Heart right ventricle (tissue), 16 donors: ENCODE data around the gene ASPSCR1. TPM values are rescaled to one million over a fixed set of nuclear protein-coding genes. Genes with fewer than 3 reads are reported as not detected.

ENCODE experiments used
- ATAC-seq, 8 donors: fragments of 200-7000 bp; cut with Tn5 transposase; one replicate each; pipeline ENCODE4 v1.9.1; 2020; ENCODE audit warnings: mild to moderate bottlenecking in 8 of 8, moderate library complexity in 8 of 8, moderate number of reproducible peaks in 1 of 8
- DNase-seq, 2 donors: peaks; one replicate each; pipeline ENCODE4 v3.0.0-alpha.2; 2020
- H3K27ac ChIP-seq, 10 donors: fragments of 200-600 bp; sonication (generic) in 2 of 10; one replicate each; pipeline versions ENCODE4 v1.5.0 to v1.8.0; 2020 to 2022; ENCODE audit warnings: mild to moderate bottlenecking in 3 of 10
- H3K27me3 ChIP-seq, 7 donors: fragments of 200-600 bp; one replicate each; pipeline ENCODE4 v1.8.0; 2021 to 2022; ENCODE audit warnings: mild to moderate bottlenecking in 2 of 7
- H3K36me3 ChIP-seq, 9 donors: fragments of 200-600 bp; sonication (generic) in 1 of 9; one replicate each; pipeline versions ENCODE4 v1.5.0 to v1.8.0; 2020 to 2022; ENCODE audit warnings: mild to moderate bottlenecking in 2 of 9
- H3K4me1 ChIP-seq, 9 donors: fragments of 200-600 bp; sonication (generic) in 1 of 9; one replicate each; pipeline versions ENCODE4 v1.5.0 to v1.8.0; 2020 to 2022; ENCODE audit warnings: mild to moderate bottlenecking in 4 of 9
- H3K4me3 ChIP-seq, 10 donors: fragments of 200-600 bp; sonication (generic) in 2 of 10; one replicate each; pipeline versions ENCODE4 v1.5.0 to v1.8.0; 2020 to 2022; ENCODE audit warnings: mild to moderate bottlenecking in 7 of 10, moderate library complexity in 2 of 10
- H3K9me3 ChIP-seq, 11 donors: fragments of 200-600 bp in 10 of 11; sonication (generic) in 2 of 11; one replicate each; pipeline versions ENCODE4 v1.5.0 to v1.8.0; 2013 to 2022; ENCODE audit warnings: mild to moderate bottlenecking in 2 of 11, control low read depth in 1 of 11, moderate library complexity in 1 of 11
- WGBS, 2 donors: extraction: QIAGEN DNeasy Blood & Tissue Kit; methylation state at CpG; one replicate each; pipeline ENCODE4 v1.1.7; 2013; ENCODE audit warnings: inconsistent platforms in 1 of 2; 5-methylcytosine and 5-hydroxymethylcytosine counted together
- intact Hi-C, 10 donors: fragments of 100-400 bp; cut with DNase I; formaldehyde crosslinking; loops; one replicate each; pipeline versions ENCODE4 v1.11.1 to v1.14.2; 2022
- polyA plus RNA-seq, 2 donors: library from polyadenylated mRNA; stranded (reverse); fragments of 200-250 nt; gene quantifications; one replicate each; pipeline ENCODE4 v1.2.3, GENCODE V29; 2013
- total RNA-seq, 10 donors: library from RNA; stranded (reverse); fragmentation: NEBNext Ultra II Directional in 3 of 10; extraction: Animal tissue kit (Norgen Biotek cat#: 25700) in 3 of 10; gene quantifications; one replicate each; pipeline versions ENCODE4 v1.2.1 to v1.2.4, GENCODE V29; 2021 to 2023
- TF ChIP-seq, protein P1 (sequence below), 9 donors: fragments of 200-600 bp; sonication (generic) in 2 of 9; IDR thresholded peaks; one replicate each; pipeline versions ENCODE4 v1.5.0 to v1.8.0; 2021 to 2022; ENCODE audit warnings: antibody characterized with exemption in 9 of 9, mild to moderate bottlenecking in 5 of 9, moderate library complexity in 1 of 9
- donor health status: Arrhythmogenic right ventricular cardiomyopathy.
- donor health status: ischemic (EF 13 %, LVEDD 7.1; RV severe dilation, severe dysfunction).
- donor health status: healthy with polysubstance abuse.
- donor health status: DM: no; HTN: yes; CAD: no.
- donor health status: DM: no; HTN: no; CAD: no.
- donor health status: ischemic (EF 25% LVEDD 6.9; RV normal size, moderate dysfunction).
- donor health status: ischemic (EF 25% LVEDD 5.7; RV mildly dilated, moderate dysfunction).
- donor health status: healthy.
- donor health status: DM: yes; HTN: yes; CAD: no.
- donor health status: Ischemic cardiomyopathy.
- donor health status: ischemic (EF 35%, LVEDD 5.7; RV mildly dilated, moderate dysfunction).
- donor health status: nonischemic (EF 11% LVEDD 7.7; RV severe dilation, severe dysfunction).
- donor health status: DM: yes; HTN: yes; CAD: no.
- donor health status: PGD.
- donor health status: ischemic (EF 29% LVEDD 5.4; RV normal size, mild dysfunction).
- donor health status: nonischemic (EF 23%, LVEDD 6.1; RV moderate dilation, normal function).

The ASPSCR1 gene
- total and polyA plus RNA-seq, 12 donors = 19.9 to 115 (median 25.1) TPM

- DNase-seq = no peak
- 14 to 17% methylated on average over 59 to 79 of the region's 79 CpGs for WGBS, 2 donors
- Histone ChIP-seq H3K27ac (peak overlapping the region in 8 of 10 donors; percentile 12 to 85 (median 66)), H3K4me3 (peak overlapping the region; percentile 73 to 97 (median 84)), H3K36me3 (peaks cover 3 to 66% (median 18%) of the 10 kb centered on the region in 9 donors), H3K4me1 (peaks cover 12 to 39% (median 28%) of the 10 kb centered on the region in 9 donors), H3K27me3 (no peaks in the 10 kb centered on the region), H3K9me3 (no peaks in the 10 kb centered on the region)
- ATAC-seq = peak in 2 of 8 donors; percentile 14 to 21
- intact Hi-C loops = loop anchor here in 1 of 10 donors (5.0 kb wide), 1 partner anchor 46 kb away; the partner anchor contains the start of gene FASN
- TF ChIP-seq, protein P1, sequence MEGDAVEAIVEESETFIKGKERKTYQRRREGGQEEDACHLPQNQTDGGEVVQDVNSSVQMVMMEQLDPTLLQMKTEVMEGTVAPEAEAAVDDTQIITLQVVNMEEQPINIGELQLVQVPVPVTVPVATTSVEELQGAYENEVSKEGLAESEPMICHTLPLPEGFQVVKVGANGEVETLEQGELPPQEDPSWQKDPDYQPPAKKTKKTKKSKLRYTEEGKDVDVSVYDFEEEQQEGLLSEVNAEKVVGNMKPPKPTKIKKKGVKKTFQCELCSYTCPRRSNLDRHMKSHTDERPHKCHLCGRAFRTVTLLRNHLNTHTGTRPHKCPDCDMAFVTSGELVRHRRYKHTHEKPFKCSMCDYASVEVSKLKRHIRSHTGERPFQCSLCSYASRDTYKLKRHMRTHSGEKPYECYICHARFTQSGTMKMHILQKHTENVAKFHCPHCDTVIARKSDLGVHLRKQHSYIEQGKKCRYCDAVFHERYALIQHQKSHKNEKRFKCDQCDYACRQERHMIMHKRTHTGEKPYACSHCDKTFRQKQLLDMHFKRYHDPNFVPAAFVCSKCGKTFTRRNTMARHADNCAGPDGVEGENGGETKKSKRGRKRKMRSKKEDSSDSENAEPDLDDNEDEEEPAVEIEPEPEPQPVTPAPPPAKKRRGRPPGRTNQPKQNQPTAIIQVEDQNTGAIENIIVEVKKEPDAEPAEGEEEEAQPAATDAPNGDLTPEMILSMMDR (IDR thresholded peaks at IDR 0.05) = no peak
Measured at GRCh38 chr17:82050761-82051641, 73.6 kb downstream of the ASPSCR1 start.

- Histone ChIP-seq H3K9me3 (no peaks in the 10 kb centered on the region), H3K27ac (peak within 1 kb of the TSS in 9 of 10 donors; percentile 15 to 85 (median 71)), H3K27me3 (no peaks in the 10 kb centered on the region), H3K36me3 (peaks cover 3 to 72% (median 19%) of the 10 kb centered on the region in 9 donors), H3K4me3 (peak within 1 kb of the TSS; percentile 73 to 97 (median 84)), H3K4me1 (peaks cover 12 to 39% (median 28%) of the 10 kb centered on the region in 9 donors)
- peak; percentile 27 to 82 (median 70) for ATAC-seq
- TF ChIP-seq, protein P1 (IDR thresholded peaks at IDR 0.05) = no peak
- intact Hi-C loops = loop anchor here in 1 of 10 donors (5.0 kb wide), 1 partner anchor 45 kb away; the partner anchor contains the start of gene FASN
- peak; percentile 69 to 84 for DNase-seq
- WGBS, 2 donors = 1% methylated on average over 78 to 94 of the region's 94 CpGs
Measured at GRCh38 chr17:82051776-82052637, 74.6 kb downstream of the ASPSCR1 start, which contains the start of the genes GPS1 and RFNG. GPS1 (plus strand) TSS chr17:82051898; CDS start chr17:82051932, 34 bp downstream. RFNG (minus strand) TSS chr17:82051811; CDS start chr17:82051766, 45 bp downstream.

DNA sequence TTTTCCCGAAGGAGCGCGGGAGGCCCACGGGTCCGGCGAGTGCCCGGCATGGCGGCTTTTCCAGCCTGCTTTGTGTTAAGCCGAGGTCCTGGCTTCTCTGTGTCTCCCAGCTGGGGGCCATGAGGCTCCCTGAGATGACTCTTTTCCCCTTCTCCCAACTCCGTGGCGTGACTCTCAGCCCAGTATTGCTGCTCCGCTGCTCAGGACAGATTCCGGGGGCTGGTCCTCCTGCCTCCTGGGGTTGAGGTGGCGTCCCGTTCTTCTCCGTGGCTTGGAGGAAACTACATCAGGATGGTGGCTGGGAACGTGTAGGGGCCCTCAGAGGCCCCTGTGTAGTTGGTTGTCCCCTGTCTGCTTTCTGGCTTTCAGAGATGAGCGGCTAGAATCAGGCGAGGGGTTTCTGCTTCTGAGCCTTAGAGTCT is 75.2 kb downstream of the ASPSCR1 start:
- TF ChIP-seq, protein P1 (IDR thresholded peaks at IDR 0.05) = no peak
- peak overlapping the region in 6 of 10 donors; percentile 22 to 78 (median 64) for H3K27ac ChIP-seq
- H3K27me3 ChIP-seq = no peaks in the 10 kb centered on the region
- DNase-seq (no peak), ATAC-seq (no peak)
- peaks cover 12 to 39% (median 28%) of the 10 kb centered on the region in 9 donors for H3K4me1 ChIP-seq
- WGBS, 2 donors = 23 to 27% methylated on average over 18 to 19 of the region's 19 CpGs
- H3K4me3 ChIP-seq = peak overlapping the region; percentile 46 to 97 (median 83)
- no peaks in the 10 kb centered on the region for H3K9me3 ChIP-seq
- intact Hi-C loops = loop anchor here in 1 of 10 donors (5.0 kb wide), 1 partner anchor 45 kb away; the partner anchor contains the start of gene FASN
- H3K36me3 ChIP-seq = peaks cover 3 to 72% (median 25%) of the 10 kb centered on the region in 9 donors
